DOHH2 (cell line): Measurements from ENCODE around the gene KRTAP17-1.
"Not testable (repeated sequence)": the region's sequence is repeated elsewhere in the genome, so short reads cannot be mapped to it uniquely, and the experiment has no call there.

Source experiments
- H3F3A ChIP-seq: fragments of 200-600 bp; sonication (generic), shearing (Covaris generic); 2 replicates; pipeline ENCODE4 v1.6.0; 2016; ENCODE audit warnings: antibody characterized with exemption, mild to moderate bottlenecking; ENCODE audit not compliant: control insufficient read depth, insufficient read depth
- H3K27ac ChIP-seq: fragments of 200-600 bp; sonication (generic); 2 replicates; pipeline ENCODE4 v1.5.1; 2014; ENCODE audit warnings: low read depth, mild to moderate bottlenecking, low read length, moderate library complexity
- H3K27me3 ChIP-seq: fragments of 200-600 bp; sonication (generic); 2 replicates; pipeline ENCODE4 v1.6.1; 2014; ENCODE audit warnings: mild to moderate bottlenecking, low read length, mixed read lengths; ENCODE audit not compliant: control insufficient read depth
- H3K36me3 ChIP-seq: fragments of 200-600 bp; sonication (generic); 2 replicates; pipeline ENCODE4 v1.6.1; 2014; ENCODE audit warnings: mild to moderate bottlenecking, low read length, moderate library complexity, mixed read lengths; ENCODE audit not compliant: control insufficient read depth
- H3K4me1 ChIP-seq: fragments of 200-600 bp; sonication (generic); 2 replicates; pipeline ENCODE4 v1.6.1; 2014; ENCODE audit warnings: mild to moderate bottlenecking, low read length, mixed read lengths; ENCODE audit not compliant: control insufficient read depth
- H3K4me2 ChIP-seq: fragments of 200-600 bp; sonication (generic); 2 replicates; pipeline ENCODE4 v1.6.0; 2014; ENCODE audit warnings: mild to moderate bottlenecking, low read length, moderate library complexity
- H3K4me3 ChIP-seq: fragments of 200-600 bp; sonication (generic); 2 replicates; pipeline ENCODE4 v1.5.1; 2014; ENCODE audit warnings: mild to moderate bottlenecking, low read length, mixed read lengths
- H3K79me2 ChIP-seq: fragments of 200-600 bp; sonication (generic); 2 replicates; pipeline ENCODE4 v1.6.1; 2014; ENCODE audit warnings: mild to moderate bottlenecking, low read length, mixed read lengths; ENCODE audit not compliant: control insufficient read depth
- H3K9me2 ChIP-seq: fragments of 200-600 bp; sonication (generic); replicated peaks from 2 replicates; pipeline ENCODE4 v1.6.1; 2014; ENCODE audit warnings: mild to moderate bottlenecking, low read length, mixed read lengths; ENCODE audit not compliant: control insufficient read depth
- H3K9me3 ChIP-seq: fragments of 200-600 bp; sonication (generic); 2 replicates; pipeline ENCODE4 v1.6.1; 2014; ENCODE audit warnings: antibody characterized with exemption, low read length, mixed read lengths; ENCODE audit not compliant: control insufficient read depth, insufficient read depth
- H4K20me1 ChIP-seq: fragments of 200-600 bp; sonication (generic); 2 replicates; pipeline ENCODE4 v1.6.0; 2014; ENCODE audit warnings: low read depth, mild to moderate bottlenecking, antibody characterized with exemption, low read length, moderate library complexity; ENCODE audit not compliant: control insufficient read depth, insufficient read depth
- CTCF ChIP-seq: fragments of 200-600 bp; sonication (generic); IDR thresholded peaks from one replicate; pipeline ENCODE4 v1.5.1; 2014; ENCODE audit warnings: antibody characterized with exemption, mild to moderate bottlenecking, low read depth, low read length; ENCODE audit not compliant: poor library complexity, severe bottlenecking
- EZH2phosphoT487 ChIP-seq: fragments of 200-600 bp; sonication (generic); IDR thresholded peaks from 2 replicates; pipeline ENCODE4 v1.6.1; 2017; ENCODE audit warnings: borderline replicate concordance, mild to moderate bottlenecking, antibody characterized with exemption, low read length, moderate library complexity, mixed read lengths

The KRTAP17-1 gene

GRCh38 chr17:41347869-41348760 lies 32.6 kb upstream of the KRTAP17-1 start:
- H3K79me2 ChIP-seq, result no peaks in the 10 kb centered on the region
- no peaks in the 10 kb centered on the region for H4K20me1 ChIP-seq
- no peaks in the 10 kb centered on the region for H3K4me1 ChIP-seq
- H3K4me2 ChIP-seq, result no peak overlapping the region
- H3K4me3 ChIP-seq, result no peak overlapping the region
- H3K9me3 ChIP-seq, result no peaks in the 10 kb centered on the region
- no peaks in the 10 kb centered on the region for H3K27me3 ChIP-seq
- no peaks in the 10 kb centered on the region for H3K36me3 ChIP-seq
- TF ChIP-seq EZH2phosphoT487, result no peak
- no peaks in the 10 kb centered on the region for H3F3A ChIP-seq
- H3K9me2 ChIP-seq, result no peaks in the 10 kb centered on the region
- H3K27ac ChIP-seq, result no peak overlapping the region

- H3K4me2 ChIP-seq, H3K27ac ChIP-seq, H4K20me1 ChIP-seq, H3K9me3 ChIP-seq, H3K4me3 ChIP-seq, H3K4me1 ChIP-seq, H3K79me2 ChIP-seq, H3K36me3 ChIP-seq, H3K27me3 ChIP-seq, H3K9me2 ChIP-seq, H3F3A ChIP-seq: not testable (repeated sequence)
Observed at GRCh38 chr17:41346421-41346820, 30.9 kb upstream of the KRTAP17-1 start.

- no peaks in the 10 kb centered on the region for H3K27me3 ChIP-seq
- no peaks in the 10 kb centered on the region for H3K4me1 ChIP-seq
- no peaks in the 10 kb centered on the region for H4K20me1 ChIP-seq
- TF ChIP-seq CTCF (no peak), EZH2phosphoT487 (no peak)
- H3K4me3 ChIP-seq, result no peak overlapping the region
- no peaks in the 10 kb centered on the region for H3K36me3 ChIP-seq
- H3K79me2 ChIP-seq, result no peaks in the 10 kb centered on the region
- no peaks in the 10 kb centered on the region for H3F3A ChIP-seq
- H3K27ac ChIP-seq, result no peak overlapping the region
- no peaks in the 10 kb centered on the region for H3K9me2 ChIP-seq
- H3K9me3 ChIP-seq, result 0 out of 2 replicates have a peak, but pooled peaks cover 3% of the 10 kb centered on the region
- H3K4me2 ChIP-seq, result no peak overlapping the region
Observed at GRCh38 chr17:41345992-41346391, 30.5 kb upstream of the KRTAP17-1 start.

GRCh38 chr17:41343029-41343428 lies 27.5 kb upstream of the KRTAP17-1 start:
- H3K4me3 ChIP-seq, result no peak overlapping the region
- no peak overlapping the region for H3K27ac ChIP-seq
- no peaks in the 10 kb centered on the region for H3K9me2 ChIP-seq
- no peak for TF ChIP-seq CTCF
- no peak for TF ChIP-seq EZH2phosphoT487
- no peaks in the 10 kb centered on the region for H3K27me3 ChIP-seq
- H3K4me1 ChIP-seq, result peaks cover 15% of the 10 kb centered on the region
- H3K79me2 ChIP-seq, result no peaks in the 10 kb centered on the region
- H3F3A ChIP-seq, result no peaks in the 10 kb centered on the region
- H3K36me3 ChIP-seq, result no peaks in the 10 kb centered on the region
- 0 out of 2 replicates have a peak, but pooled peaks cover 3% of the 10 kb centered on the region for H3K9me3 ChIP-seq
- H3K4me2 ChIP-seq, result no peak overlapping the region
- H4K20me1 ChIP-seq, result no peaks in the 10 kb centered on the region
